Common myeloid progenitor, CD34-positive (primary cell): ENCODE data around the gene TSPOAP1.

Experiments used
- CTCF ChIA-PET: fragments of 350-600 bp; sonication (Branson Sonifier 250); formaldehyde crosslinking; loops from one replicate; lab custom pipeline; 2021; ENCODE audit warnings: antibody characterized with exemption; lab: Charles Lee
- POLR2A ChIA-PET: fragments of 350-600 bp; sonication (Branson Sonifier 250); formaldehyde crosslinking; loops from one replicate; lab custom pipeline; 2021; ENCODE audit warnings: antibody characterized with exemption; lab: Charles Lee
- DNase-seq, 3 donors: peaks; one replicate each; pipeline versions ENCODE4 v3.0.0 to v3.0.0-alpha.2; 2013
- H3K27ac ChIP-seq, 2 experiments: 1 replicate in 1 of 2; 2 replicates in 1 of 2; pipeline ENCODE4 v1.7.0; 2013; ENCODE audit warnings: inconsistent platforms in 2 of 2, low read length in 2 of 2, mild to moderate bottlenecking in 2 of 2, low read depth in 1 of 2, moderate library complexity in 1 of 2; ENCODE audit not compliant: severe bottlenecking in 2 of 2, insufficient read depth in 1 of 2, poor library complexity in 1 of 2
- H3K27me3 ChIP-seq, 5 experiments: replicated peaks in 2 of 5; 1 replicate in 3 of 5; 2 replicates in 2 of 5; pipeline versions ENCODE4 v1.6.1 to v1.7.0; 2013; ENCODE audit warnings: low read length in 4 of 5, mild to moderate bottlenecking in 2 of 5, moderate library complexity in 2 of 5, inconsistent platforms in 1 of 5; ENCODE audit not compliant: insufficient read depth in 5 of 5, control insufficient read depth in 4 of 5
- H3K36me3 ChIP-seq, 4 experiments: 1 replicate in 2 of 4; 2 replicates in 2 of 4; pipeline versions ENCODE4 v1.6.1 to v1.7.0; 2013; ENCODE audit warnings: low read length in 3 of 4, control low read depth in 1 of 4, mild to moderate bottlenecking in 1 of 4; ENCODE audit not compliant: control insufficient read depth in 4 of 4, insufficient read depth in 4 of 4
- H3K4me1 ChIP-seq, 4 experiments: 1 replicate in 3 of 4; 2 replicates in 1 of 4; pipeline versions ENCODE4 v1.6.1 to v1.7.1; 2013; ENCODE audit warnings: low read length in 3 of 4, mild to moderate bottlenecking in 3 of 4, control low read depth in 1 of 4, inconsistent platforms in 1 of 4, moderate library complexity in 1 of 4; ENCODE audit not compliant: control insufficient read depth in 4 of 4, insufficient read depth in 4 of 4; ENCODE audit errors: control extremely low read depth in 1 of 4
- H3K4me3 ChIP-seq, 7 experiments: 1 replicate in 4 of 7; 2 replicates in 3 of 7; pipeline versions ENCODE4 v1.5.1 to v1.7.0; 2013; ENCODE audit warnings: mild to moderate bottlenecking in 7 of 7, low read length in 6 of 7, moderate library complexity in 6 of 7, inconsistent platforms in 2 of 7, low read depth in 2 of 7, control low read depth in 1 of 7; ENCODE audit not compliant: insufficient read depth in 4 of 7, control insufficient read depth in 1 of 7; ENCODE audit errors: extremely low read depth in 1 of 7
- H3K9me3 ChIP-seq, 5 experiments: 1 replicate in 4 of 5; 2 replicates in 1 of 5; pipeline versions ENCODE4 v1.6.1 to v1.7.1; 2013; ENCODE audit warnings: low read length in 4 of 5, mild to moderate bottlenecking in 2 of 5, inconsistent platforms in 1 of 5, low read depth in 1 of 5, moderate library complexity in 1 of 5; ENCODE audit not compliant: control insufficient read depth in 4 of 5, insufficient read depth in 2 of 5; ENCODE audit errors: control extremely low read depth in 1 of 5
- WGBS: methylation state at CpG from one replicate; pipeline ENCODE4 v1.1.5; 2013; ENCODE audit not compliant: insufficient coverage; 5-methylcytosine and 5-hydroxymethylcytosine counted together

The TSPOAP1 gene

GRCh38 chr17:58375256-58375655, 46.7 kb upstream of the TSPOAP1 start:
- no peak overlapping the region for H3K27ac ChIP-seq
- peaks cover 8 to 33% (median 17%) of the 10 kb centered on the region in 4 experiments for H3K4me1 ChIP-seq
- H3K9me3 ChIP-seq: no peaks in the 10 kb centered on the region
- no peaks in the 10 kb centered on the region for H3K36me3 ChIP-seq
- CTCF ChIA-PET: interaction anchor here (0.6 to 1.9 kb wide), 3 partner anchors 19 to 58 kb away, joined by 3 to 4 read pairs (median 3); no protein-coding TSS in a partner anchor
- H3K27me3 ChIP-seq: no peaks in the 10 kb centered on the region
- POLR2A ChIA-PET: no interaction called here
- 84% methylated on average over 3 of the region's 5 CpGs for WGBS
- DNase-seq: peak in 2 of 3 donors; percentile 46 to 47
- no peak overlapping the region for H3K4me3 ChIP-seq

DNA sequence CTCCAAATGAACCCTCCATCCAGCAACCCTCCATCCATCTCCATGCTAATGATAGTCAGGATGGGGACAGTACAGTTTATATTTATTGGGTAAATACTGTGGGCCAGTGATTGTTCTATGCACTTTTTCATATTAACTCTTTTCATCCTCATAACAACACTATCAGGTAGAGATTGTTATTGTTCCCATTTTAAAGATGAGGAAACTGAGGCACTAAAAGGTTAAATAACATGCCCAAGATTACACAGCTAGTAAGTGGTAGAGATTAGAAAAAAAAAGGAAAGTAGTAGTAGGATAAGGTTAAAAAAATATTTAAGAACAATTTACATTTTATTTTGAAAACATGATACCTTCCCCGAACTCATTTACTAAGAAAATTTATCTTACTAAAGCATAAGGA, 45.3 kb upstream of the TSPOAP1 start:
- H3K27me3 ChIP-seq: no peaks in the 10 kb centered on the region
- no peak for DNase-seq
- no CpG with 5 or more reads among the region's 1 CpG for WGBS
- H3K36me3 ChIP-seq: no peaks in the 10 kb centered on the region
- H3K9me3 ChIP-seq: no peaks in the 10 kb centered on the region
- H3K27ac ChIP-seq: no peak overlapping the region
- peaks cover 2 to 25% (median 11%) of the 10 kb centered on the region in 4 experiments for H3K4me1 ChIP-seq
- CTCF ChIA-PET: interaction anchor here (1.3 kb wide), 1 partner anchor 10 kb away, joined by 4 read pairs; no protein-coding TSS in a partner anchor
- POLR2A ChIA-PET: no interaction called here
- H3K4me3 ChIP-seq: no peak overlapping the region

DNA sequence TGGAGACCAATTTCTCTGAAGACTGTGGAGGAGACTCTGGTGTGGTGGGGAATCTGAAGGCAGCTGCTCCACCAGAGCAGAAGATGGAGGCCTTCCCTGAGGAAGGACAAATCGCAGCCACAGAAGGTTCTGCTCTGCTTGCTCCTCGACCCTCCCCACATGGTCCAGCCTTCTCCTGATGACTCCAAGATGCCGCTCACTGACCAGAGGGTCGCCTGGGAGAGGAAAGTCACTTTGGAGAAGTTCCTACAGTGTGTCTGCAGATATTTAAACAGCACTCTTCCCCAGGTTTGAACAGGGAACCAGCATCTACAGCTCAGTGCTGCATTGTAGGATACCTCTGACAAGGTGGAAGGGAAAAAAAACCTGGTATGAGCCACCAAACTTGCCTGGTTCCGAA, 44.4 kb upstream of the TSPOAP1 start:
- H3K27me3 ChIP-seq: no peaks in the 10 kb centered on the region
- peaks cover 0 to 20% (median 8%) of the 10 kb centered on the region in 4 experiments for H3K4me1 ChIP-seq
- ChIA-PET CTCF (interaction anchor here (0.9 to 1.3 kb wide), 3 partner anchors 9 to 56 kb away, joined by 3 to 4 read pairs (median 4); no protein-coding TSS in a partner anchor), POLR2A (no interaction called here)
- no peaks in the 10 kb centered on the region for H3K9me3 ChIP-seq
- no peak overlapping the region for H3K4me3 ChIP-seq
- DNase-seq: no peak
- no peaks in the 10 kb centered on the region for H3K36me3 ChIP-seq
- 100% methylated on average over 4 of the region's 5 CpGs for WGBS
- H3K27ac ChIP-seq: no peak overlapping the region

DNA sequence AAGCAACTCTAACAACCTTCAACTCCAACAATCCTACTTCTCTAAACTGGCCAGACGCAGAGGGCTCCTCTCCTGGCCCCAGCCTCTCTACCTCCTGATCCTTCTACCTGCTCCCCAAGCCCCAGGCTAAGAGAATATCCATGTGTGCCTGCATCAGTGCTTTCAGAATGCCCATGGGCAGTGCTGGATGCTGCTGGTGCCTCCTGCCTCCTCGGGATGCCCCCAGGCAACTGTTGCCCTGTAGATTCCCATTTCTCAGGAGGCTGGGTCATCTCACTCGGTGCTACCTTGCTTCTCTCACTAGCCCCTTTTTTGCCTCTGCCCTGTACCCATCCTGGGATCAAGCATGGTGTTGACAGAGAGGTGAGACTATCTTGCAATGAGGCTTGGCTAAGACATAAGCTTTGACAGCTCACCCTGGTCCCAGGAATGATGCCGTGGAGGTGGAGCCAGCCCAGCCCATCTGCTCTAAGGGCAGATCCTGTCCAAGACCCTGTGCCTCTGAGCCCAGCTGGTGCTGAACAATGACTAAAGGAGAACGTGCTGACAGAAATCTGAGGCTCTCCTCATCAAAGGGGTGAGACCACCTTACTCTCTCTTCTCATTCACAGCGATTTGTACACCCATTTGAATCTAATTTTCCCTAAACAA, 42.8 kb upstream of the TSPOAP1 start:
- Histone ChIP-seq H3K27ac (no peak overlapping the region), H3K27me3 (no peaks in the 10 kb centered on the region), H3K36me3 (no peaks in the 10 kb centered on the region), H3K4me1 (peaks cover 0 to 12% (median 7%) of the 10 kb centered on the region in 4 experiments), H3K4me3 (no peak overlapping the region), H3K9me3 (no peaks in the 10 kb centered on the region)
- POLR2A ChIA-PET: no interaction called here
- CTCF ChIA-PET: interaction anchor here (1.2 to 2.2 kb wide), 2 partner anchors 19 to 54 kb away, joined by 4 to 5 read pairs; partner anchors contain the start of gene SUPT4H1
- WGBS: 98% methylated on average over 5 of the region's 6 CpGs
- no peak for DNase-seq

GRCh38 chr17:58370716-58371115, 42.1 kb upstream of the TSPOAP1 start:
- 100% methylated on average over 4 of the region's 9 CpGs for WGBS
- POLR2A ChIA-PET: no interaction called here
- CTCF ChIA-PET: interaction anchor here (2.2 kb wide), 1 partner anchor 18 kb away, joined by 5 read pairs; the partner anchor contains the start of gene SUPT4H1
- DNase-seq: no peak
- Histone ChIP-seq H3K27me3 (no peaks in the 10 kb centered on the region), H3K4me1 (peaks cover 0 to 8% (median 4%) of the 10 kb centered on the region in 4 experiments), H3K4me3 (no peak overlapping the region), H3K36me3 (peaks cover 0 to 1% (median 0%) of the 10 kb centered on the region in 4 experiments), H3K27ac (no peak overlapping the region), H3K9me3 (no peaks in the 10 kb centered on the region)

DNA sequence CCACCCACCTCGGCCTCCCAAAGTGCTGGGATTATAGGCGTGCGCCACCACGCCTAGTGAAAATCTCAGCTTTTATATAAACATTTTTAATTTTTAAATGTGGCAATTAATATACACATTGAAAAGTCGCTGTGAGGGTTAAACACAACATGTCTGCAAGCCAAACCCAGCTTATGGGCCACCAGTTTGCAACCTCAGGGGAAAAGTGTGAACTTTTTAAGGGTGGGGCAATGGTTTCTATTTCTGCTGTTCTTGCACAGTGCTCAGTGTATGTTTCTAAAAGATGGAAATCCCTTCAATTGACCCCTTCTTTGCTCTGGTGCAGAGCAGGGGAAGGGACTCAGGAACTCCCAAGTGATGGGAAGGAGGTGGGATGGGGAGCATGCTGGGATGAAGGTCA, 41.7 kb upstream of the TSPOAP1 start:
- no peak overlapping the region for H3K4me3 ChIP-seq
- POLR2A ChIA-PET: no interaction called here
- WGBS: no CpG with 5 or more reads among the region's 5 CpGs
- no peaks in the 10 kb centered on the region for H3K9me3 ChIP-seq
- no peak for DNase-seq
- H3K36me3 ChIP-seq: peaks cover 0 to 1% (median 0%) of the 10 kb centered on the region in 4 experiments
- no peaks in the 10 kb centered on the region for H3K27me3 ChIP-seq
- H3K27ac ChIP-seq: no peak overlapping the region
- CTCF ChIA-PET: interaction anchor here (1.9 to 2.2 kb wide), 2 partner anchors 10 to 18 kb away, joined by 5 to 6 read pairs; partner anchors contain the start of gene SUPT4H1
- H3K4me1 ChIP-seq: peaks cover 0 to 4% (median 1%) of the 10 kb centered on the region in 4 experiments
